ENCODE results near the gene FLVCR1.

- TF ChIP-seq CTCF (IDR thresholded peaks at IDR 0.05) (no peak), POLR2A (IDR thresholded peaks at IDR 0.05) (no peak)
These were observed 70.5 kb downstream of the FLVCR1 start for GRCh38 chr1:212928323-212929291.

All from upper lobe of left lung (tissue), 4 donors.